ENCODE results near the gene GPSM1. TPM values are rescaled to one million over a fixed set of nuclear protein-coding genes. Genes with fewer than 3 reads are reported as not detected.

Gene GPSM1
- total and polyA plus RNA-seq, 10 donors = 4.5 to 27.9 (median 12.5) TPM

DNA sequence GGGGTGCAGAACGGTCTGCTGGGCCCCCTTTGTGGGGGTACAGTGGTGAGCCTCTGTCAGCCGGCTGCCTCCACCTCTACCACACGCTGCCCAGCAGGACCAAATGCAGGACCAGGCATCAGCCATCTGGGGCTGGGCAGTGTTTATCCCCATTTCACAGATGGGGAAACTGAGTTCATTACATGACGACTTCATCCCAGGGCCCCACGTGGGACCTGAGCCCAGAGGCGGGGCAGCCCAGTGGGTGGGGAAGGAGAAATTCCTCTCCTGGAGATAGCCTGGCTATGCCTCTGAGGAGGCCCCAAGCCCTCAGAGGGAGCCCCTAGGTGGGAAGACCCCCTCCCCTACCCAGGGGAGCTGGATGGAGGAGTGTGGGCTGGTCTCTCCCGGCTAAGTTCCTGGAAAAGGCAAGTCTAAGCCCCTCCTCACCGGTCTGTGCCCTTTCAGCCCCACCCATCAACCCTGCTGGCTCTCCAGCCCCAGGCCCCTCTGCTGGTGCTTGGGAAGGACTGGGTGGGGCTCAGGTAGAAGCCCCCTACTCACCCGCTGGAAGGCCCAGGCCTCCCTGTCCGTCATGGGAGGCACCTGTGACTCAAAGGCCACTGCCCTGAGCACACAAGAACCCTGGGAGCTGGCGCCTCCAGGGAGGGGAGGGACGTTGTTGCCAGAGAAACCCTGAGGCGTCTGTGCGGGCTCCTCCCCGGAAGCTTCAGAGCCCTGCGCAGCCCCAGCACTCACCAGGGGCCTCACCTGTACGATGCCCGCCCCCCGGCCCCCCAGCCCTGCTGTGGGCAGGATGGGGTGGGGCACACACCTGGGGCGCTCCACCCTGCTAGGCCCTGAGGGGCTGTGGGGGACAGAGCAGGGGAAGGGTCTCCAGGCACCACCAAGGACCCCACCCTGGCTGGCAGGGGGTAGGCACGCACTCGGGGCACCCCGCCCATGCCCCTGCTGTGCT is 16.0 kb upstream of the GPSM1 start:
- intact Hi-C loops (cut with DNase I; ENCODE audit: low total_unique reads) = no loop called here
- Histone ChIP-seq H3K9me3 (peaks cover 0 to 23% (median 13%) of the 10 kb centered on the region in 8 donors), H3K36me3 (no peaks in the 10 kb centered on the region), H3K4me1 (peaks cover 0 to 50% (median 18%) of the 10 kb centered on the region in 6 donors), H3K27me3 (replicated peaks in 1 of 7) (peaks cover 0 to 45% (median 7%) of the 10 kb centered on the region in 7 donors), H3K4me3 (no peak overlapping the region), H3K27ac (no peak overlapping the region)
- WGBS, 5 donors = 48 to 64% (median 51%) methylated on average over 6 to 23 of the region's 23 CpGs
- TF ChIP-seq POLR2AphosphoS5 (IDR thresholded peaks at IDR 0.05) (no peak), POLR2A (IDR thresholded peaks at IDR 0.05) (no peak)
- TF ChIP-seq, protein P1, sequence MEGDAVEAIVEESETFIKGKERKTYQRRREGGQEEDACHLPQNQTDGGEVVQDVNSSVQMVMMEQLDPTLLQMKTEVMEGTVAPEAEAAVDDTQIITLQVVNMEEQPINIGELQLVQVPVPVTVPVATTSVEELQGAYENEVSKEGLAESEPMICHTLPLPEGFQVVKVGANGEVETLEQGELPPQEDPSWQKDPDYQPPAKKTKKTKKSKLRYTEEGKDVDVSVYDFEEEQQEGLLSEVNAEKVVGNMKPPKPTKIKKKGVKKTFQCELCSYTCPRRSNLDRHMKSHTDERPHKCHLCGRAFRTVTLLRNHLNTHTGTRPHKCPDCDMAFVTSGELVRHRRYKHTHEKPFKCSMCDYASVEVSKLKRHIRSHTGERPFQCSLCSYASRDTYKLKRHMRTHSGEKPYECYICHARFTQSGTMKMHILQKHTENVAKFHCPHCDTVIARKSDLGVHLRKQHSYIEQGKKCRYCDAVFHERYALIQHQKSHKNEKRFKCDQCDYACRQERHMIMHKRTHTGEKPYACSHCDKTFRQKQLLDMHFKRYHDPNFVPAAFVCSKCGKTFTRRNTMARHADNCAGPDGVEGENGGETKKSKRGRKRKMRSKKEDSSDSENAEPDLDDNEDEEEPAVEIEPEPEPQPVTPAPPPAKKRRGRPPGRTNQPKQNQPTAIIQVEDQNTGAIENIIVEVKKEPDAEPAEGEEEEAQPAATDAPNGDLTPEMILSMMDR (IDR thresholded peaks at IDR 0.05 in 8 of 11, conservative IDR thresholded peaks at IDR 0.05 in 3 of 11) = no peak
- DNase-seq = no peak

DNA sequence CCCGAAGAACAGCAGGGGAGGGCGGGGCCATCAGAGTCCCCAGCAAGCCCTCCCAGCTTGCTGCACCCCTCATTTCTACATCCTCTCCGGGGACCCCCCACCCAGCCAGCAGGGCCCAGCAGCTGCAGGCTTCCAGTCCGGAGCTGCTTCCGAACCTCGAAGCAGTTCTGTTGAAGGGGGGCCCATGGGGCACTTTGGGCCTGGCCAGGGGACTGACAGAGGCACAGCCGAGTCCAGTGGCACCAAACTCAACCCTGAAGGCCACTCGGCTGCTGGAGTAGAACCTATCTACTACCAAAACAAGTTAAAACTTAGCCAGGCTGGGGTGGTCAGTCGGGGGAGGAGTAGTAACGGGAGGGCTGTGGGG is 15.3 kb upstream of the GPSM1 start:
- DNase-seq = no peak
- Histone ChIP-seq H3K9me3 (peaks cover 0 to 24% (median 13%) of the 10 kb centered on the region in 8 donors), H3K27ac (no peak overlapping the region), H3K27me3 (replicated peaks in 1 of 7) (peaks cover 0 to 43% (median 7%) of the 10 kb centered on the region in 7 donors), H3K4me1 (peaks cover 0 to 46% (median 12%) of the 10 kb centered on the region in 6 donors), H3K4me3 (no peak overlapping the region), H3K36me3 (no peaks in the 10 kb centered on the region)
- TF ChIP-seq POLR2A (IDR thresholded peaks at IDR 0.05) (no peak), POLR2AphosphoS5 (IDR thresholded peaks at IDR 0.05) (no peak)
- TF ChIP-seq, protein P1 (IDR thresholded peaks at IDR 0.05 in 8 of 11, conservative IDR thresholded peaks at IDR 0.05 in 3 of 11) = no peak
- WGBS, 5 donors = 58 to 66% (median 58%) methylated on average over 7 to 10 of the region's 10 CpGs
- intact Hi-C loops (cut with DNase I; ENCODE audit: low total_unique reads) = no loop called here

DNA sequence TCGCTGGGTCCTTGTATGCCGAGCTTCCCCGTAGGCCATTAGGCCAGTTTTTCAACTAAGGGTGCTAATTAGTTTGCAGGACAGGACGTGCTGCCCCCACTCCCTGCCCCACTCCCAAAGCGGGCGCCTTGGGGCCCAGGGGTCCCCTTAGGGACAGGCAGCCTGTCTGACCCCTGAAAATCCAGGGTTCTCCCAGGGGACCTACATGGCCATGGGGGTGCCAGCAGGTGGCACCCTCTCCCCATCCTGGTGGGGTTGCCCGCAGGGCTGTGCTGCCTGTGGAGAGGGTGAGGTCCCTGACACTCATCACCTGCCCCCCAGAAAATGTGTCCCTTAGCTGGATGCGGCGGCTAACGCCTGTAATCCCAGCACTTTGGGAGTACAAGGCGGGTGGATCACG is 14.9 kb upstream of the GPSM1 start:
- Histone ChIP-seq H3K4me1 (peaks cover 0 to 46% (median 12%) of the 10 kb centered on the region in 6 donors), H3K27ac (no peak overlapping the region), H3K4me3 (no peak overlapping the region), H3K27me3 (replicated peaks in 1 of 7) (peaks cover 0 to 40% (median 7%) of the 10 kb centered on the region in 7 donors), H3K9me3 (peaks cover 0 to 24% (median 13%) of the 10 kb centered on the region in 8 donors), H3K36me3 (no peaks in the 10 kb centered on the region)
- WGBS, 5 donors = 55 to 78% (median 65%) methylated on average over 9 to 12 of the region's 12 CpGs
- DNase-seq = no peak
- intact Hi-C loops (cut with DNase I; ENCODE audit: low total_unique reads) = no loop called here
- TF ChIP-seq POLR2A (IDR thresholded peaks at IDR 0.05) (no peak), POLR2AphosphoS5 (IDR thresholded peaks at IDR 0.05) (peak in 1 of 3 donors; percentile 13)
- TF ChIP-seq, protein P1 (IDR thresholded peaks at IDR 0.05 in 8 of 11, conservative IDR thresholded peaks at IDR 0.05 in 3 of 11) = peak; percentile 17 to 66 (median 44)
